B cell (primary cell): ENCODE measurements around the gene ADGRV1.

Source experiments
- EZH2 ChIP-seq: IDR thresholded peaks from 2 replicates; pipeline ENCODE4 v1.6.1; 2012; ENCODE audit warnings: borderline replicate concordance, low read depth, mild to moderate bottlenecking, moderate library complexity, low read length; ENCODE audit not compliant: insufficient read depth, poor library complexity, severe bottlenecking
- TF ChIP-seq, protein P1 (sequence below): fragments of 200-600 bp; IDR thresholded peaks from one replicate; pipeline ENCODE4 v1.8.0; 2022; ENCODE audit warnings: antibody characterized with exemption, mild to moderate bottlenecking

DNA sequence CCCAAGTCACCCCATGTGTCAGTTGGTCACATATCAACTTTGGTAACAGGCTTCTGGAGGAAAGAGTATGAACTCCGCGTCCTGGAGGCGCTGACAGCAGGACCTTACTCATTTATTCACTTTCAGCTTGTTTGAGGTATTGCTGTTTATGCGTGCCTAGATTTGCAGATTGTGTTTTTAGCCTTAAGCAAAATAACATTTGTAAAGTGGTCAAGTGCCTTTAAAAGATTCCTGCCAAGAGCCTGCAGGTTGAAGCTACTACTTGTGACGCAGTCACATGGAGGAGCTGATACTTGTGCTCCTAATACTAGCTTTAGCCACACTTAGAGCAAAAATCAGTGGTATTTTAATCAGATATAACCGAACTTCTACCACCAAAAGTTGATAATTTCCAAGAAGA, 351.3 kb downstream of the ADGRV1 start:
- TF ChIP-seq, protein P1, sequence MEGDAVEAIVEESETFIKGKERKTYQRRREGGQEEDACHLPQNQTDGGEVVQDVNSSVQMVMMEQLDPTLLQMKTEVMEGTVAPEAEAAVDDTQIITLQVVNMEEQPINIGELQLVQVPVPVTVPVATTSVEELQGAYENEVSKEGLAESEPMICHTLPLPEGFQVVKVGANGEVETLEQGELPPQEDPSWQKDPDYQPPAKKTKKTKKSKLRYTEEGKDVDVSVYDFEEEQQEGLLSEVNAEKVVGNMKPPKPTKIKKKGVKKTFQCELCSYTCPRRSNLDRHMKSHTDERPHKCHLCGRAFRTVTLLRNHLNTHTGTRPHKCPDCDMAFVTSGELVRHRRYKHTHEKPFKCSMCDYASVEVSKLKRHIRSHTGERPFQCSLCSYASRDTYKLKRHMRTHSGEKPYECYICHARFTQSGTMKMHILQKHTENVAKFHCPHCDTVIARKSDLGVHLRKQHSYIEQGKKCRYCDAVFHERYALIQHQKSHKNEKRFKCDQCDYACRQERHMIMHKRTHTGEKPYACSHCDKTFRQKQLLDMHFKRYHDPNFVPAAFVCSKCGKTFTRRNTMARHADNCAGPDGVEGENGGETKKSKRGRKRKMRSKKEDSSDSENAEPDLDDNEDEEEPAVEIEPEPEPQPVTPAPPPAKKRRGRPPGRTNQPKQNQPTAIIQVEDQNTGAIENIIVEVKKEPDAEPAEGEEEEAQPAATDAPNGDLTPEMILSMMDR: no peak
- TF ChIP-seq EZH2: no peak
